H54 (cell line): ENCODE measurements around the gene EPHB2.

Source experiments
- DNase-seq: peaks from one replicate; pipeline ENCODE4 v3.0.0; 2011; ENCODE audit warnings: low spot score, mixed read lengths; ENCODE audit not compliant: insufficient read length
- FAIRE-seq: peaks from 3 replicates; lab custom pipeline; 2011; peaks lifted over from hg19 to GRCh38; lab: Jason Lieb, UNC
- POLR2A ChIP-seq: IDR thresholded peaks from 2 replicates; pipeline ENCODE4 v1.6.1; 2011; ENCODE audit warnings: low read depth, mild to moderate bottlenecking, low read length

The EPHB2 gene

GRCh38 chr1:22739648-22740385 lies 29.2 kb downstream of the EPHB2 start:
- FAIRE-seq (no peak), DNase-seq (peak; percentile 69)

DNA sequence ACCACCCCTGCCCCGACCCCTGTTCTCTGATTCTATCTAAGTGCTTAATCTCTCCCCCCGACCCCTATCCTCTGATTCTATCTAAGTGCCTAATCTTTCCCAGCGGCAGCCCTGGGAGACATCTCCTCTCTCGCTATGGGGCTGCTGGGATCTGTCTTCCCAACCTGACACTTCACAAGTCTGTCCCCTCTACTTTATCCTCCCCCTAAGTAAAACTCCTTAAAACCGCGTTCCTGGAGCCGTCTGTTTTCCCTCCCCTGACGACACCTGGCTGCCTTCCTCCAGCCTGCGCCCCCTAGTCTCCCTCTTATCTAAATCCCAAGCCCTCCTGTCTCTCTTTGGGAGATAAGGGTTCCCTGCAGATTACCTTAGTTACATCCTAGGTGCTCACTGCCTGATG lies 30.5 kb downstream of the EPHB2 start:
- DNase-seq (no peak), FAIRE-seq (no peak)
- TF ChIP-seq POLR2A = no peak

More at GRCh38 chr1:22739648-22740385, 29.2 kb downstream of the EPHB2 start:
- TF ChIP-seq POLR2A = no peak

GRCh38 chr1:22745669-22746585 lies 35.3 kb downstream of the EPHB2 start:
- TF ChIP-seq POLR2A = no peak
- DNase-seq = peak; percentile 54
- FAIRE-seq = peak; percentile 85

DNA sequence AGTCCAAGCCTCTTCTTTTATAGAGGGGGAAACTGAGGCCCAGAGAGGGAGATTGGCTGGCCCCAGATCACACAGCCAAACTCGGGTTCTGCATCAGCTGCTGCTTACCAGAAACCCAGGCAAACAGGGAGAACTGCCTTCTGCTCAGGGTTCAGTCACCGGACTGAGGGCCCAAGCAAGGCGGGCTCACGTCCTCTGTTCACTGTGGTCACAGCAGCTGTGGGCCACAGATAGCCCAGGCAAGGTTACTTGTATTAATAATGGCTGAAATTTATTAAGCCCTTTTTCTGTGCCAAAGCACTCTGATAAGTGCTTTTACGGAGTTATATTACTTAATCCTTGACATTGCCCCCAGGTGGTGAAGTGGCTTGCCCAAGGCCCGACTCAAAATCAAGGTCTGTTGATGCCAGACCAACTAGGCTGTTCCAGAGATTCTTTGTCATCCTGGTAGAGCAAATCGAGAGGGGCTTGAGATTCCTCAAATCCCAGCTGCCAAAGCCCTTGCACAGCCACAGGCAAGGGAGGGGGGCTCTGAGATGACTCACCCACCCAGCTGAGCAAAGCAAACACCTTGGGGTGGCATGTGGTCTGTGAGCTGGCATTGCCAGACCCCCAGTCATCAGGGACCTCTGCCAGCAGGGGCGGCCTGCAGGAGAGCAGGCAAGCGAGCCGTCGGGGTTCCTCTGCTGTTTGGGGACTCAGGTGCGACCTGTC lies 36.5 kb downstream of the EPHB2 start:
- FAIRE-seq (peak; percentile 20), DNase-seq (peak; percentile 50)
- no peak for TF ChIP-seq POLR2A

GRCh38 chr1:22747735-22748073 lies 37.1 kb downstream of the EPHB2 start:
- DNase-seq (no peak), FAIRE-seq (no peak)
- TF ChIP-seq POLR2A = no peak

GRCh38 chr1:22749503-22749902 lies 38.9 kb downstream of the EPHB2 start:
- FAIRE-seq (no peak), DNase-seq (no peak)
- TF ChIP-seq POLR2A = no peak

DNA sequence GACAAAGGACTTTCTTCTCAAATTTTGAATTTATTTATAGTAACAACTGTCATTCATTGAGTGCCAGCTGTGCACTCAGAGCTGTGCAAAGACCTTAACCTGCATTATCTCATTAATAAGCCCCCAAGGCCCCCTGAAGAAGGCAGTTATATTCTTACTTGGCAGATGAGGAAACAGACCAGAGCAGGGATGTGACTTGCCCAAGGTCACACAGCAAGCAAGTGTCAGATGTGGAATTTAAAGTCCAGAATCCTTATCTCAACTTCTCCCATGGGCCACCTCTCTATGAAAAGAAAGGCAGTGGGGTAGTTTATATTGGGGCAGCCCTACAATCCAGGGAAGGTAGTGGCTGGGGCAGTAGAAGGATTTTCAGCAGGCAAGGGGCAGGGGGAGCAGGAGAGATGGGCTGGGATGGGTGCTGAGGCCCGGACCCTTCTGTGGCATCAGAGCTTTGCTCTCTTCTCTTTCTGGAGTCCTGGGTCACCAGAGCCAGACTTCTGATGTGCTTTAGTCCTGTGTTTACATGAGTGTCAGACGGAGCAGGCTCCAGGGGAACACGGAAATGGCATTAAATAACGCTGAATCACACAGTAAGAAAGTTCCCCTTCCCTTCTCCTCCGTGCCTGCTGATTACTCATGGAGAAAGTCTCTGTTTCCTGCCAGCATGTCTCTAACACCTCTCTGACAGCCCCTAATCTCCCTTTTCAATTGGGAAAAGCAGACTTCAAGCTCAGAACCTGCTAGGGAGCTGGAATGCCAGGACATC lies 39.5 kb downstream of the EPHB2 start:
- no peak for TF ChIP-seq POLR2A
- FAIRE-seq = peak; percentile 80
- DNase-seq = peak; percentile 65

DNA sequence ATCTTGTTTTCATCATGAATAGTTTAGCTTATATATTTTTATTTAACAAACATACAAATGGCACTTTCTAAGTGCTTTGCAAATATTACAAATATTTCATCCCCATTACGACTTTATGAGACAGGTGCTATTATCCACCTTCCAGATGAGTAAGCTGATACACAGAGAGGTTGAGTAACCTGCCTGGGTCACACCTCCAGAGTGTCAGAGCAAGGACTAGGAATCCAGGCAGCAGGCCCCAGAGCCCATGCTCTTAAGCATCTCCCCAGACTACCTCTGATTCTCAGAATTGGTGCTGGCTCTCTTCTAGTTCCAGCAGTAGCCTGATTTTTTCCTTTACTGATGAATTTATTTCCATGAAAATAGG lies 40.0 kb downstream of the EPHB2 start:
- DNase-seq = no peak

DNA sequence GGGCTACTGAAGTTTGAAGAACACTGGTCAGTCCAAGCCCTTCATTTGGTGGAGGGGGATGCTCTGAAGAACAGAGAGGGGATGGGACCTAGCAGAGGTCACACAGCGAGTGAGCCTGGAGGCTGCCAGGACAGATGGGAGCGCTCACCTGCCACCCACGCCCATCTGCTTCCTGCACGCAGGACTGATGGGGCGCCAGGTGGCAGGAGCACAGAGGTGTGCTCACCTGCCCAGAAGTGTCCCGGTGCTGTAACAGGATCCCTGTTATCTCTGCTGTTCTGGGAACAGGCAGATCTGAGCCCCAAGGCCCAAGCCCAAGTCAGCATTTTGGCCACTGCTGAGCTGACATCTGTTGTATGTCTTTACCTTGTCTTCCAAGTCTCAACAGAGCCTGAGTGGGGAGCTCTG lies 40.5 kb downstream of the EPHB2 start:
- DNase-seq (no peak), FAIRE-seq (no peak)
- TF ChIP-seq POLR2A = no peak

More for the DNA sequence above, 40.0 kb downstream of the EPHB2 start:
- no peak for FAIRE-seq
- TF ChIP-seq POLR2A = no peak

- DNase-seq = no peak
- TF ChIP-seq POLR2A = no peak
- no peak for FAIRE-seq
Observed at GRCh38 chr1:22752339-22752738, 41.7 kb downstream of the EPHB2 start.

DNA sequence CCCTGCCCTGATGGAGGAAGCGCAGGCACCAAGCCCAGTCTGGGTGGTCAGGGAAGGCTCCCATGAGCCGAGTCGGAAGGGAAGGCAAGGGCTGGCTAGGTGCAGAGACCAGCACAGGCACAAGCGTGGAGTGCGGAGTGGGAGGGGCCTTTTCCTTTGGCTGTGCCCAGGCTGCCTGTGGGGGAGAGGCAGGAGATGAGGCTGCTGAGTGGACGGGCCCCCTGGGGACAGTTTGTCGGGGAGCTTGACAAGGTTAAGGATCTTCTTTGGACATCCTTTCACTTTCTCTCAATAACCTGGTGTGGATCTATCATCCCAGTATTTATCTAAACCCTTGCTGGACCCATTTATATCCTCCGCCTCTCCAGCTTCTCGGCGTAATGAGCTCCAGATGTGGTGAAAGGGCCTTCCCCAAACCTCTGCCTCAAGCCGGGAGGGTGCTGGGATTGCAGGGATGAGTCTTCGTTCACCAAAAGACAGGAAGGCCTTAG lies 42.9 kb downstream of the EPHB2 start:
- DNase-seq (no peak), FAIRE-seq (no peak)
- TF ChIP-seq POLR2A = no peak

GRCh38 chr1:22754106-22754768 lies 43.6 kb downstream of the EPHB2 start:
- FAIRE-seq = no peak
- no peak for DNase-seq
- no peak for TF ChIP-seq POLR2A

DNA sequence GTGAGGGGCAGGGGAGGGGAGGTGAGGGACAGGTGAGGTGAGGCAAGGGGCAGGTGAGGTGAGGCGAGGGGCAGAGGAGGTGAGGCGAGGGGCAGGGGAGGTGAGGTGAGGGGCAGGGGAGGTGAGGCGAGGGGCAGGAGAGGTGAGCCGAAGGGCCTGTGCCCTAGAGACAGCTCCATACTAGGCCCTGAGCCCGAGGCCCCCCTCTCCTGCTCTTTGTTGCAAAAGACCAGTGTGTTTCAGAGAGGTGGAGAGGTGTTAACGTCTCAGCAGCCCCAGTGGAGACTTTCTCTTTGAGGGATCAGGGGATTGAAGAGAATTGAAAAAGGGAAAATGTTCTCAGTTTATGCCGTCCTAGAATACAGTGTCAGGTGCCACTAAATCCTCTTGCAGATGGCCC lies 44.2 kb downstream of the EPHB2 start:
- DNase-seq = no peak
- FAIRE-seq = no peak
- TF ChIP-seq POLR2A = no peak
